PFSK-1 (cell line): Measurements from ENCODE around the gene SRPX.

Experiments
- REST ChIP-seq, 2 experiments: IDR thresholded peaks; 2 replicates each; pipeline versions ENCODE4 v1.6.1 to v1.8.0; 2011 to 2012; ENCODE audit warnings: low read depth in 2 of 2, low read length in 2 of 2, control low read depth in 1 of 2, inconsistent platforms in 1 of 2, mild to moderate bottlenecking in 1 of 2, moderate library complexity in 1 of 2; ENCODE audit not compliant: insufficient read depth in 1 of 2
- TAF1 ChIP-seq: IDR thresholded peaks from 2 replicates; pipeline ENCODE4 v1.6.1; 2012; ENCODE audit warnings: low read length, control low read depth, borderline replicate concordance; ENCODE audit not compliant: insufficient read depth

GRCh38 chrX:38240541-38240940, 19.9 kb upstream of the SRPX start:
- TF ChIP-seq REST (IDR thresholded peaks at IDR 0.05; ENCODE audit: insufficient read depth in 1 of 2, low read depth in 2 of 2, low read length in 2 of 2) (no peak), TAF1 (no peak)
